ENCODE results near the gene TENM3.

The TENM3 gene

DNA sequence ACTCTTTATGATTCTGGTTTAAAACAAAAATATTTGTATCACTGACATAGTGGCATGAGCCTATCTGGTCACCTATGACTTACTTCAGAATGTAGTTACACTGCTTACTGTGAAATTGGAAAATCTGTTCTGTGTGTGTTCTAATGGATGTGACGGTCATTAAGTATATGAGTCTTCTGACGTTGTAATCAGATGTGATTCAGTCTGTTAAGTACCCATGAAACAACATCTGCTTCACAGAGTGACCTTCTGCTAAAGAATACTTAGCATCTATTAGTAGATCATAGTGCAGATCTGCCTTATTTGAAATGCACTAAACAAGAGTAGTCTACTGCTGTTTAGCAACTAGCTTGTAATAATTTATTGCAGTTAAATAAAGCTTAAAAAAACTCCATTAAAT is 356.9 kb downstream of the TENM3 start:
- TF ChIP-seq, protein P1, sequence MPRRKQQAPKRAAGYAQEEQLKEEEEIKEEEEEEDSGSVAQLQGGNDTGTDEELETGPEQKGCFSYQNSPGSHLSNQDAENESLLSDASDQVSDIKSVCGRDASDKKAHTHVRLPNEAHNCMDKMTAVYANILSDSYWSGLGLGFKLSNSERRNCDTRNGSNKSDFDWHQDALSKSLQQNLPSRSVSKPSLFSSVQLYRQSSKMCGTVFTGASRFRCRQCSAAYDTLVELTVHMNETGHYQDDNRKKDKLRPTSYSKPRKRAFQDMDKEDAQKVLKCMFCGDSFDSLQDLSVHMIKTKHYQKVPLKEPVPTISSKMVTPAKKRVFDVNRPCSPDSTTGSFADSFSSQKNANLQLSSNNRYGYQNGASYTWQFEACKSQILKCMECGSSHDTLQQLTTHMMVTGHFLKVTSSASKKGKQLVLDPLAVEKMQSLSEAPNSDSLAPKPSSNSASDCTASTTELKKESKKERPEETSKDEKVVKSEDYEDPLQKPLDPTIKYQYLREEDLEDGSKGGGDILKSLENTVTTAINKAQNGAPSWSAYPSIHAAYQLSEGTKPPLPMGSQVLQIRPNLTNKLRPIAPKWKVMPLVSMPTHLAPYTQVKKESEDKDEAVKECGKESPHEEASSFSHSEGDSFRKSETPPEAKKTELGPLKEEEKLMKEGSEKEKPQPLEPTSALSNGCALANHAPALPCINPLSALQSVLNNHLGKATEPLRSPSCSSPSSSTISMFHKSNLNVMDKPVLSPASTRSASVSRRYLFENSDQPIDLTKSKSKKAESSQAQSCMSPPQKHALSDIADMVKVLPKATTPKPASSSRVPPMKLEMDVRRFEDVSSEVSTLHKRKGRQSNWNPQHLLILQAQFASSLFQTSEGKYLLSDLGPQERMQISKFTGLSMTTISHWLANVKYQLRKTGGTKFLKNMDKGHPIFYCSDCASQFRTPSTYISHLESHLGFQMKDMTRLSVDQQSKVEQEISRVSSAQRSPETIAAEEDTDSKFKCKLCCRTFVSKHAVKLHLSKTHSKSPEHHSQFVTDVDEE (CRISPR knock-in tag; IDR thresholded peaks at IDR 0.05), result peak; percentile 94
- TF ChIP-seq ISL1 (CRISPR knock-in tag; IDR thresholded peaks at IDR 0.05) (peak; percentile 82), ESRRG (CRISPR knock-in tag; IDR thresholded peaks at IDR 0.05) (peak; percentile 89), ZNF70 (CRISPR knock-in tag; IDR thresholded peaks at IDR 0.05) (no peak; the same call in 1 of the 2 replicates), SNAI2 (CRISPR knock-in tag; IDR thresholded peaks at IDR 0.05) (peak; percentile 91), TCF4 (CRISPR knock-in tag; IDR thresholded peaks at IDR 0.05; ENCODE audit: borderline replicate concordance) (peak; percentile 97), BACH2 (CRISPR knock-in tag; IDR thresholded peaks at IDR 0.05; ENCODE audit: borderline replicate concordance) (no peak)
- TF ChIP-seq, protein P2, sequence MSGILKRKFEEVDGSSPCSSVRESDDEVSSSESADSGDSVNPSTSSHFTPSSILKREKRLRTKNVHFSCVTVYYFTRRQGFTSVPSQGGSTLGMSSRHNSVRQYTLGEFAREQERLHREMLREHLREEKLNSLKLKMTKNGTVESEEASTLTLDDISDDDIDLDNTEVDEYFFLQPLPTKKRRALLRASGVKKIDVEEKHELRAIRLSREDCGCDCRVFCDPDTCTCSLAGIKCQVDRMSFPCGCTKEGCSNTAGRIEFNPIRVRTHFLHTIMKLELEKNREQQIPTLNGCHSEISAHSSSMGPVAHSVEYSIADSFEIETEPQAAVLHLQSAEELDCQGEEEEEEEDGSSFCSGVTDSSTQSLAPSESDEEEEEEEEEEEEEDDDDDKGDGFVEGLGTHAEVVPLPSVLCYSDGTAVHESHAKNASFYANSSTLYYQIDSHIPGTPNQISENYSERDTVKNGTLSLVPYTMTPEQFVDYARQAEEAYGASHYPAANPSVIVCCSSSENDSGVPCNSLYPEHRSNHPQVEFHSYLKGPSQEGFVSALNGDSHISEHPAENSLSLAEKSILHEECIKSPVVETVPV (CRISPR knock-in tag; IDR thresholded peaks at IDR 0.05), result peak; percentile 74; the same call in 1 of the 2 replicates
- peak; percentile 53; the same call in 1 of the 3 replicates for ATAC-seq

DNA sequence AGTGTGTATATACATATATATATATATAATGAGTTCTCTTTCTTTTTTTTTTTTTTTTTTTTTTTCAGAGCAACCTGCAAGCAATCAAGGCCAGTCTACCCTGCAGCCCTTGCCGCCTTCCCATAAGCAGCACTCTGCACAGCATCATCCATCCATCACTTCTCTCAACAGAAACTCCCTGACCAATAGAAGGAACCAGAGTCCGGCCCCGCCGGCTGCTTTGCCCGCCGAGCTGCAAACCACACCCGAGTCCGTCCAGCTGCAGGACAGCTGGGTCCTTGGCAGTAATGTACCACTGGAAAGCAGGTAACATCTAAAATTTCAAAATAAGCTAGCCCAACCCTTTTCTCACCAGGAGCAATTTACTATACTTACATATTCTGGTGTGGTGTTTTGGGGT is 357.7 kb downstream of the TENM3 start:
- TF ChIP-seq BACH2 (CRISPR knock-in tag; IDR thresholded peaks at IDR 0.05; ENCODE audit: borderline replicate concordance) (no peak), ZFP3 (CRISPR knock-in tag; IDR thresholded peaks at IDR 0.05) (no peak), ZNF70 (CRISPR knock-in tag; IDR thresholded peaks at IDR 0.05) (no peak), ZC3H10 (CRISPR knock-in tag; IDR thresholded peaks at IDR 0.05) (no peak), ISL1 (CRISPR knock-in tag; IDR thresholded peaks at IDR 0.05) (no peak), ZNF565 (CRISPR knock-in tag; conservative IDR thresholded peaks at IDR 0.05; ENCODE audit: low read depth) (no peak), OSR1 (CRISPR knock-in tag; IDR thresholded peaks at IDR 0.05) (no peak), TOX (CRISPR knock-in tag; IDR thresholded peaks at IDR 0.05; ENCODE audit: borderline replicate concordance) (no peak), ZNF8 (CRISPR knock-in tag; IDR thresholded peaks at IDR 0.05) (no peak), GLIS3 (CRISPR knock-in tag; IDR thresholded peaks at IDR 0.05) (no peak), ESRRG (CRISPR knock-in tag; IDR thresholded peaks at IDR 0.05) (no peak), ARNTL (CRISPR knock-in tag; IDR thresholded peaks at IDR 0.05; ENCODE audit: borderline replicate concordance, low read depth) (no peak)
- TF ChIP-seq, protein P3, sequence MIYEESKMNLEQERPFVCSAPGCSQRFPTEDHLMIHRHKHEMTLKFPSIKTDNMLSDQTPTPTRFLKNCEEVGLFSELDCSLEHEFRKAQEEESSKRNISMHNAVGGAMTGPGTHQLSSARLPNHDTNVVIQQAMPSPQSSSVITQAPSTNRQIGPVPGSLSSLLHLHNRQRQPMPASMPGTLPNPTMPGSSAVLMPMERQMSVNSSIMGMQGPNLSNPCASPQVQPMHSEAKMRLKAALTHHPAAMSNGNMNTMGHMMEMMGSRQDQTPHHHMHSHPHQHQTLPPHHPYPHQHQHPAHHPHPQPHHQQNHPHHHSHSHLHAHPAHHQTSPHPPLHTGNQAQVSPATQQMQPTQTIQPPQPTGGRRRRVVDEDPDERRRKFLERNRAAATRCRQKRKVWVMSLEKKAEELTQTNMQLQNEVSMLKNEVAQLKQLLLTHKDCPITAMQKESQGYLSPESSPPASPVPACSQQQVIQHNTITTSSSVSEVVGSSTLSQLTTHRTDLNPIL (CRISPR knock-in tag; IDR thresholded peaks at IDR 0.05; ENCODE audit: low read depth), result no peak
- TF ChIP-seq, protein P4, sequence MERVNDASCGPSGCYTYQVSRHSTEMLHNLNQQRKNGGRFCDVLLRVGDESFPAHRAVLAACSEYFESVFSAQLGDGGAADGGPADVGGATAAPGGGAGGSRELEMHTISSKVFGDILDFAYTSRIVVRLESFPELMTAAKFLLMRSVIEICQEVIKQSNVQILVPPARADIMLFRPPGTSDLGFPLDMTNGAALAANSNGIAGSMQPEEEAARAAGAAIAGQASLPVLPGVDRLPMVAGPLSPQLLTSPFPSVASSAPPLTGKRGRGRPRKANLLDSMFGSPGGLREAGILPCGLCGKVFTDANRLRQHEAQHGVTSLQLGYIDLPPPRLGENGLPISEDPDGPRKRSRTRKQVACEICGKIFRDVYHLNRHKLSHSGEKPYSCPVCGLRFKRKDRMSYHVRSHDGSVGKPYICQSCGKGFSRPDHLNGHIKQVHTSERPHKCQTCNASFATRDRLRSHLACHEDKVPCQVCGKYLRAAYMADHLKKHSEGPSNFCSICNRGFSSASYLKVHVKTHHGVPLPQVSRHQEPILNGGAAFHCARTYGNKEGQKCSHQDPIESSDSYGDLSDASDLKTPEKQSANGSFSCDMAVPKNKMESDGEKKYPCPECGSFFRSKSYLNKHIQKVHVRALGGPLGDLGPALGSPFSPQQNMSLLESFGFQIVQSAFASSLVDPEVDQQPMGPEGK (CRISPR knock-in tag; IDR thresholded peaks at IDR 0.05; ENCODE audit: borderline replicate concordance), result no peak
- TF ChIP-seq, protein P1 (CRISPR knock-in tag; IDR thresholded peaks at IDR 0.05), result no peak
- TF ChIP-seq, protein P5, sequence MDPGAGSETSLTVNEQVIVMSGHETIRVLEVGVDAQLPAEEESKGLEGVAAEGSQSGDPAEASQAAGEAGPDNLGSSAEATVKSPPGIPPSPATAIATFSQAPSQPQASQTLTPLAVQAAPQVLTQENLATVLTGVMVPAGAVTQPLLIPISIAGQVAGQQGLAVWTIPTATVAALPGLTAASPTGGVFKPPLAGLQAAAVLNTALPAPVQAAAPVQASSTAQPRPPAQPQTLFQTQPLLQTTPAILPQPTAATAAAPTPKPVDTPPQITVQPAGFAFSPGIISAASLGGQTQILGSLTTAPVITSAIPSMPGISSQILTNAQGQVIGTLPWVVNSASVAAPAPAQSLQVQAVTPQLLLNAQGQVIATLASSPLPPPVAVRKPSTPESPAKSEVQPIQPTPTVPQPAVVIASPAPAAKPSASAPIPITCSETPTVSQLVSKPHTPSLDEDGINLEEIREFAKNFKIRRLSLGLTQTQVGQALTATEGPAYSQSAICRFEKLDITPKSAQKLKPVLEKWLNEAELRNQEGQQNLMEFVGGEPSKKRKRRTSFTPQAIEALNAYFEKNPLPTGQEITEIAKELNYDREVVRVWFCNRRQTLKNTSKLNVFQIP (CRISPR knock-in tag; IDR thresholded peaks at IDR 0.05; ENCODE audit: borderline replicate concordance, low read depth), result no peak
- TF ChIP-seq, protein P2 (CRISPR knock-in tag; IDR thresholded peaks at IDR 0.05), result no peak
- ATAC-seq, result peak; percentile 49; the same call in 1 of the 3 replicates
